D721Med (cell line): ENCODE results near the gene COL5A1.

Experiments
- DNase-seq: peaks from one replicate; pipeline ENCODE4 v3.0.0; 2011; ENCODE audit warnings: low spot score; ENCODE audit not compliant: insufficient read length
- FAIRE-seq: peaks from 2 replicates; lab custom pipeline; 2011; peaks lifted over from hg19 to GRCh38; lab: Jason Lieb, UNC
- CTCF ChIP-seq: IDR thresholded peaks from 2 replicates; pipeline ENCODE4 v1.5.1; 2012; ENCODE audit warnings: mild to moderate bottlenecking, control low read depth; ENCODE audit not compliant: insufficient read depth; ENCODE audit errors: missing control alignments

COL5A1 gene

GRCh38 chr9:134738869-134739659, 97.5 kb downstream of the COL5A1 start:
- DNase-seq (peak; percentile 94), FAIRE-seq (no peak)
- peak; percentile 89 for TF ChIP-seq CTCF

- DNase-seq: no peak
- FAIRE-seq: no peak
Measured at GRCh38 chr9:134739660-134739968, 98.0 kb downstream of the COL5A1 start.

GRCh38 chr9:134740071-134740470, 98.5 kb downstream of the COL5A1 start:
- FAIRE-seq (no peak), DNase-seq (no peak)
- no peak for TF ChIP-seq CTCF

More at GRCh38 chr9:134739660-134739968, 98.0 kb downstream of the COL5A1 start:
- no peak for TF ChIP-seq CTCF

- no peak for FAIRE-seq
Measured at GRCh38 chr9:134741846-134742245, 100.2 kb downstream of the COL5A1 start.

GRCh38 chr9:134742822-134743535, 101.4 kb downstream of the COL5A1 start:
- DNase-seq (no peak), FAIRE-seq (no peak)
- no peak for TF ChIP-seq CTCF

More at GRCh38 chr9:134741846-134742245, 100.2 kb downstream of the COL5A1 start:
- no peak for TF ChIP-seq CTCF
- DNase-seq: no peak

- DNase-seq (no peak), FAIRE-seq (no peak)
- TF ChIP-seq CTCF: no peak
Measured at GRCh38 chr9:134743853-134744252, 102.2 kb downstream of the COL5A1 start.
